ENCODE data around the gene TMEM87B.

GRCh38 chr2:112081262-112081661 is 26.2 kb downstream of the TMEM87B start:
- TF ChIP-seq POLR2A (IDR thresholded peaks at IDR 0.05; ENCODE audit: low read length) (no peak), GATA1 (IDR thresholded peaks at IDR 0.05; ENCODE audit: low read depth, low read length) (no peak)
